SIG-M5 treated with dmso at 0.1 percent for 504 hours (cell line): ENCODE measurements around the gene TBRG4.

Source experiments
- DNase-seq: peaks from one replicate; lab custom pipeline; 2025; ENCODE audit not compliant: unreplicated experiment; lab: John Stamatoyannopoulos, UW

TBRG4 gene

DNA sequence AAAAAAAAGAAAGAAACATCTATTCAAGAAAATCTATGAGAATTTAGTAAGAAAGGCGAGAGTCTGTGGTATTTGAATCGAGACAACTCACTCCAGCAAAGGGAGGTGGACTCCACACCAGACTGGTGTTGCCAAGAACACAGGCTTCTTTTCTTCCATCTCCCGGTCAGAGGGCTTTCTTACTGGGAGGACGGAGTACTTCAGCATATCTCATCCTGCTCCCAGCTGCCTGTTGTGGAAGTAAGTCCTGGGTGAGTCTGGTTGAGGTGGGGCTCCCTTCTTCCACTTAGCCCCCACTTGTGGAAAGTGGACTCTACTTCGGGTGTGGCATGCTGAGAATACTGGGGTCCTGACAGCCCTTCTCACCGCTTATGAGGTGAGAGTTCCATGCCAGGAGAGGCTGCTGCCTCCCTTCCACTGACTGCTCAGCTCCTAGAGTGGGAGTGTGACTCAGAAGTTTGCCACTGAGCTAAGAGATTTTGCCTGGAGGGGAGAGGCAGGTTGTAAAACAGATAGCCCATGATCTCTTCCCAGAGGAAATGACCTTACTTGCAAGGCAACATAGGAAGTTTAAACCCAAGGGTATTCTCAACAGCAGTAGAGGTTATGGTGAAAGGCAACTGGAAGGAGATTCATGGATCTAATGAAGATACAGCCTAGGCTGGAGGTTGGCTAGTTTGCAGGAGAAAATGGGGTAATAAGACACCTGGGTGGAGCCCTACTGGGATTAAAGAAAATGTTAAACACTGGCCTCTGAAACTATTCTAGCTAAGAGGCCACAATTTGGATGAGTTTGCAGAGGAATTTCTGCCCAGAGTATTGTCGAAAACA lies 19.2 kb downstream of the TBRG4 start:
- no peak for DNase-seq

GRCh38 chr7:45089341-45089891 lies 22.1 kb downstream of the TBRG4 start:
- no peak for DNase-seq

GRCh38 chr7:45088821-45089340 lies 22.6 kb downstream of the TBRG4 start, which contains the start of gene NACAD:
TSS of gene NACAD (minus strand) at chr7:45088969. CDS start at chr7:45088894, 75 bp downstream.
- no peak for DNase-seq

DNA sequence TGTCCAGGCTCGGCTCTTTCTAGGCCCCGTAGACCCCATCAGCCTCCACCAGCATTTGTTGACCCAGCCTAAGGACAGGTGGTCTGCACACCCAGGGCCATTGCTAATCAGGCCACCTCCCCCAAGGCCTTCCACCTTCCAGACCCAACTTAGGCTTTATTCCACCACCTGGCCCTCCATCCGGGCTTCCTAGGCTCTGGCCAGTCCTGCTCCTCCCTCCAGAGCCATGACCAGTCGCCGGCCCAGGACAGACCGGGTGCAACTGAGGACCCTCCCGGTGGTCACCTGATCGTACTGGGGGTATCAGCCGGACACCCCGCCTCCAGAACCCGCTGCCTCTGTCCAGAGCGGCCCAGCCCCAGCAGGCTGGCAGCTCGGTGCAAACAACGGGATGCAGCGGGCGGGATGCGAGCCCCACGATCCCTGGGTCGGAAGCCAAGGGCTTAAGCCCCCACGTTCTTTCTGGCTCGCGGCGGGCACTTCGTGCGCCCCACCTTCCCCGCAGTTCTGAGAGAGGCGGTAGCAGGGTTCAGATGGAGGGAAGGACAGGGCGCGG lies 23.3 kb downstream of the TBRG4 start:
- no peak for DNase-seq

- no peak for DNase-seq
Measured at GRCh38 chr7:45087301-45088145, 24.0 kb downstream of the TBRG4 start.

DNA sequence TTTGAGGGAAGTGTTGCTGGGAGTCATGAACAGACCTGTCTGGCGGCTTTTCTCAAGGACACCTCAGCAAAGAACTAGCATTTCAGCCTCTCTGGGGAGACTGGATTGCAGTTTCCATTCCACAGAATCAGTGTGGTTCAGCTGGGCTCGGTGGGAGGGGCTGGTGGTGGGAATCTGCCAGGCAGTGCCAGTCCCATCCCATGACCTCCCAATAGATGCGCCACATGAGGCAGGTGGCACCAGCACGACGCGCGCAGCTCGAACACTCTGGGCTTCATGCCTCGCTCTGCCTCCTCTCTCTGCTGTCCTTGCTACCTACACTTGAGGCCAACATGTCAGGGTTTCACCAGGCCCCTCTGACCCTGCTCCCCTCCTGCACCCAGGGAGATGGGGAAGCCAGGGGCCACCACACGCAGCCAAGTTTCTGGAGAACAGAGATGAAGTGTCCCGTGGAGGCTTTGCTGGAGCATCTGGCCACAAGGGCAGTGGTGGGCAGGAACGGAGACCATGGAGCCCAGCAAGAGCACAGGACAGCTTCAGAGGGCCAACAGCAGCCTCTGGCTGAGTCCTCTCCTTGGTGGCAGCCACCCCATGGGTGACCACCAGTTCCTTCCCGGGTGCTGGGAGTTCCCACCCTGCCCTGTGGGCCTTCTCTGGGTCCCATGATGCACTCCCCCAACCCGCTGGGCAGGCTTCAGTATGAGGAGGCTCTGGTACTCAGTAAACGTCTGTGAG lies 25.0 kb downstream of the TBRG4 start:
- DNase-seq, result peak; percentile 27

GRCh38 chr7:45085619-45086200 lies 25.8 kb downstream of the TBRG4 start:
- DNase-seq, result no peak

DNA sequence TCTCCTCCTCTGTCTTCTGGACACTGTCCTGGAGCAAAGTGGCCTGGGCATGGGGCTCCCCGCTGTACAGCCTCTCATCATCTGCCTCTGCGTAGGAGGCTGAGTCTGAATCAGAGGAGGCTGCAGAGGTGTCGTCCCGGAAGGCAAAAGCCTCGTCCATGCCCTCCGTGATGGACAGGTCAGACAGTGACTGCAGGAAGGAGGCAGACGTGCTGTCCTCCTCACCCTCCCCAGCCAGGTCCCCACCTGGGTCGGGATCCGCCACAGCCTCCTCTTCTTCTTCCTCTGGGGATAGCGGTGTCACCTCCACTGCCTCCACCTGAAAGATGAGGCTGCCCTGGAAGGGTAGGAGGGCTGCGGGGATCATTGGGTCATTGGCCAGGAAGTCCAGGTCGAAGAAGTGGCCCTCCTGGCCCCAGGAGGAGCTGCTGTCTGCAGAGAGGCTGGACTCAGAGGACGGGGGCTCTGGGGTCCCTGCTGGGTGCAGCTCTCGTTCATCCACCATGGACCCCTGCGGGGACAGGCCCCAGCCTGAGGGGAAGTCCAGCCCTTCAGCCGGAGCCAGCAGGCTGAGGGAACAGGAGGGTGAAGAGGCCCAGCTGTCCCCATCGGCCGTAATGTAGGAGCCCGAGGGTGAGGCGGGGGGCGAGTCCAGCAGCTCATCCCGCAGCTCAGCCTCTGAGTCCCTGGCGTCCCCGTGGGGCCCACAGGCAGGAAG lies 26.4 kb downstream of the TBRG4 start:
- no peak for DNase-seq

DNA sequence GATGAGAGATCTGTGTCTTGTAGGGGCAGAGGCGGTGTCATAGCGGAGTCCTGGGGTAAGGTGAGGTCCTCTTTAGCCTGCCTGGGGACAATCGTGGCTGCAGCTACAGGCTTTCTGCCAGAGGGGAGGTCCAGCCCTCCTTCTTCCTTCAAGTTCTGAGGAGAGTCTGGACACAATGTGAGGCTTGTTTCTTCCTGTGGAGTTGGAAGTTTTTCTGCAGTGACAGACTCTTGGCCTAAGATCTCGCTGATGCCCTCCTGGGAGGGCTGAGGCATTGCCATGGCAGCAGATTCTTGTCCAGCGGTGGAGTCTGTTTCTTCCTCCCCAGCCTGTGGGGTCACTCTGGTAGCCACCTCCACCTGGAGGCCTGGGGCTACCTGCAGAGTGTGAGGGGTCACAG lies 27.2 kb downstream of the TBRG4 start:
- DNase-seq, result no peak

DNA sequence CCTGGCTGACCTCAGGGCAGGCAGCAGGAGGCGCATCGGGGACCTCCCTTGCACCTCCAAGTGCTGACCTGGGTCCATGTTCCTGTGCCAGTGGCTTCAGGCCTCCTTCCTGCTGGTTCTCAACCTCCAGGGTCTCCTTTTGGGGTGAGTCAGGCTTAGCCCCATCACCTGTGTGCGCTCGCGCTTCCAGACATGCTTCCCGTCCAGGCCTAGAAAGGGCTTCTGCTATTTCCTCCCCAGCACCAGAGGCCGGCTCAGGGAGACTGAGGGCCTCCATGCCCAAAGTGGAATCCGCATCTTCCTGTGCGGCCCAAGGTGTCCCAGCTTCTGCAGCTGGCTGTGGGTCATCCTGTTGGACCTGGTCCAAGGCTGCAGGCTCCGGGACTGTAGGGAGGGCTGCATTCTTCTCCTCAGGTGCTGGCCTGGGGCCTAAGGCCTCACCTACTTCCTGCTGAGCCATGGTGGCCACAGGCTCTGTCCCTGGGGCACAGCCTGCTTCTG lies 28.6 kb downstream of the TBRG4 start:
- DNase-seq, result no peak

DNA sequence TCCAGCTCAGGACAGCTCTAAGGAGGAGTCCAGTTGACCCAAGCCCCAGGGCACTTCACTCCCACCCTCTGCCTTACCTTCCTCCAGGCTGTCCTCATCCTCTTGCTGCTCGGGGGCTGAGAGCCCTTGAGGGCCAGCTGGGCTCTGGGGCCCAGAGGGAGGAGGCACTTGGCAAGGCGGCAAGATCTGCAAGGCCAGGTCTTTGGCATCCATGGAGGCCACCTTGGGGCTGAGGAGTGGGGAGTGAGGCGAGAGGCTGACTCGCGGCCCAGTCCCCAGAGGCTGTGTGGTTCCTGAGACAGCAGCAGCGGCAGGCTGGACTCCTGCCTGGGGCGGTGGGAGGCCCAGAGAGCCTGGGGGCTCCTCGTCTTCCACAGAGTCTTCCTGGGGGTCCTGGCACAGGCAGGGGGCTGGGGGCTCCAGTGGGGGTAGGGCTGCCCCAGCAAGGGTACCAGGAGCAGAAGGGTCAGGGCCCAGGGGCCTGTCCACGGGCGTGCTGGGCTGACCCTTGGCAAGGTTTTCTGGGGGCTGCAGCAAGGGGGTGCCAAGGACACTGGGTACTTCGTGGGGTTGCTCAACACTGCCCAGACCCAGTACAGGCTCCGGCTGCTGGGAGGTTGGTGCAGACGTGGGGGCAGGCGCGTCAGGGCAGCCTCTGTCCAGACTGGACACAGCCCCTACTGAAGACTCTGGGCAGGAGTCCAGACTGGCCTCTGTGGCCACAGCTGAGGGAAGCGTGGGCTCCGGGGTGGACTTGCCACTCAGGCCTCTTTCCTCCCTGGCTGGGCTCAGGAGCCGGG lies 29.3 kb downstream of the TBRG4 start:
- DNase-seq, result no peak

DNA sequence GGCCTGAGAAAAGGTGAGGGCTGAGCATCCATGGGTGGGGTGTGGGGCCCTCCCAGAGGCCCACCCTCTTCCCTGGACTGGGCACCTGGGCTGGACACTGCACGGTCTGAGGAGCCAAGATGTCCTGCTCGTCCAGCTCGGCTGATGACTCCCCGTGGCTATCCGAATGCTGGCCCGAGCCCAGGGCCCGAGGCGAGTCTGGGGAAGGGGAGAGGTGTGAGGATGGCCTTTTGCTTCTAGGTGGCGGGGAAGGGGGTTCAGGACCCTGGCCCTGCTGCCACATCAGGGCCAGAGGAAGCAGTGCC lies 29.9 kb downstream of the TBRG4 start:
- no peak for DNase-seq

DNA sequence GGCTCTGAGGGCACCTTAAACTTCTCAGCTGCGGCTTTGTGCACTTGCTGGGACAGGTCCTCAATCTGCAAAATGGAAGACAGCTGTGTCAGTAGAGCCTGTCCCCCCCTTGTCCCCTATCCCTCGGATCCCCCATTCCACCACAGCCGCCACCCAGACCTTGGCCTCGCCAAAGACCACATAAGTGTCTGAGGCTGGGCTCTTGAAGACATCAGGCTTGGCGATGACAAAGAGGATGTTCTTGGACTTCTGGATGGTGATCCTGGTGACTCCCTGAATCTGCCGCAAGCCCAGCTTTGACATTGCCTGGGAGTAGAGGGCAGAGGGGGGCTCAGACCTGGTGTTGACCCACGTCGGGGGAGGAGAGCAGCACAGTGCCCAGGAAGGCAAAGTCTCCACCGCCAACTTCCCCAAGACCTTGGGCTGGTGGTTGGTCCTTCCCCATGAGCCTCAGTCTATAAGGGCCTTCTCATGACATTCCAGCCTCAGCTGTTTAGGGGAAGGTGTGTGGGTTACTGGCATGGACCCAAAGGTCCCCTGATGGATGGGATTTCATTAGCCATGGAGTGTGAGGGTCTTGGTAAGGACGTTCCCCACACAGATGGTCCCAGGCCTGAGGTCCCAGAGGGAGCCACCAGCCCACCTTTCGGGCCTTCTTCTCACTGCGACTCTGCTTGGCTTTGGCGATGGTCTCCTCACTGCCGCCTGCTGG lies 30.4 kb downstream of the TBRG4 start:
- DNase-seq, result no peak

DNA sequence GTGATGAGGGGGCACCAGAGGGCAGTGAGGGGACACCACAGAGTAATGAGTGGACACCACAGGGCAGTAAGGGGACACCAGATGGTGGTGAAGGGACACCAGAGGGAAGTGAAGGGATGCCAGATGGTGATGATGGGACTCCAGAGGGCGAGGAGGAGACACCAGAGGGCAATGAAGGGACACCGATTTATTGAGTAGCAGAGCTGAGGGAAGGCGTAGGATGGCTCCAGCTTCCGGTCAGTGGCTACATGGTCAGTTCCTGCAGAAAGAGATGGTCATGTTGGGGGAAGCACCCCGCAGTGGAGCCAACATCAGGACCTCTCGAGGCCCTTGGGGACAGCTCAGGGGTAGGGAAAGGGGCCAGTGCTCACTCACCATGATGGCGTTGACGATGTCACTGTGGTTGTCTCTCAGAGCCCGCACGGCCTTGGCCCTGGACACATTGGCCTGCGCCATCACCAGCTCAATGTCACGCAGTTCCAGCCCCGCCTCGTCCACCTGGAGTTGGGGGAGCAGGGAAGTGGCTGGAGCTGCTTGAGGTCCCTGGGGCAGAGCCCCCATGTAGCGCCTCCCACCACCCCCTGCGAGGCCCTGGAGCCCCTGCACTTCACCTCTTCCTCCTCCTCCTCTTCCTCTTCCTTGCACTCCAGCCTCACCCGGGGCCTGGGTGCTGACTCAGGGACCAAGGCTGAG lies 31.1 kb downstream of the TBRG4 start:
- no peak for DNase-seq

DNA sequence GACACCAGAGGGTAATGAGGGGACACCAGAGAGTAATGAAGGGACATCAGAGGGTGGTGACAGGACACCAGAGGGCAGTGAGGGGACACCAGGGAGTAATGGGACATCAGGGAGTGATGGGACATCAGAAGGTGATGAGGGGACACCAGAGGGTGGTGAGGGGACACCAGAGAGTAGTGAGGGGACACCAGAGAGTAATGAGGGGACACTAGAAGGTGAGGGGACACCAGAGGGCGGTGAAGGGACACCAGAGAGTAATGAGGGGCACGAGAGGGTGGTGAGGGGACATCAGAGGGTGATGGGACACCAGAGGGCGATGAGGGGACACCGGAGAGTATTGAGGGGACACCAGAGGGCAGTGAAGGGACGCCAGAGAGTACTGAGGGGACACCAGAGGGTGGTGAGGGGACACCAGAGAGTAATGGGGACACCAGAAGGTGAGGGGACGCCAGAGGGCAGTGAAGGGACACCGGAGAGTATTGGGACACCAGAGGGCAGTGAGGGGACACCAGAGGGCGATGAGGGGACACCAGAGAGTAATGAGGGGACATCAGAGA lies 33.3 kb downstream of the TBRG4 start:
- no peak for DNase-seq

DNA sequence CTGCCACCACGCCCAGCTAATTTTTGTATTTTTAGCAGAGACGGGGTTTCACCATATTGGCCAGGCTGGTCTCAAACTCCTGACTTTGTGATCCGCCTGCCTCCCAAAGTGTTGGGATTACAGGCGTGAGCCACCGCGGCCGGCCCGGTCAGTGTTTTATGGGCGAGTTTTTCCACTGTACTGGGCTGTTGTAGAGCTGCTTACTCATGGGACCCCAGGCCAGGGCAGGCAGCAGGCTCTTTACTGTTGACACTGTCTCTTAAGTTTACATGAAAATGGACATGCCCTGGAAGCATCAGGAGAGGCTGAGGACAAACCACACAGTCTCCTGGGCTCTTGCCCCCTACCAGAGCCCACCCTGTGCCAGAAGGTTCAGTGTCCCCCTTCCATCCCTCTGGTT lies 33.9 kb downstream of the TBRG4 start:
- no peak for DNase-seq

DNA sequence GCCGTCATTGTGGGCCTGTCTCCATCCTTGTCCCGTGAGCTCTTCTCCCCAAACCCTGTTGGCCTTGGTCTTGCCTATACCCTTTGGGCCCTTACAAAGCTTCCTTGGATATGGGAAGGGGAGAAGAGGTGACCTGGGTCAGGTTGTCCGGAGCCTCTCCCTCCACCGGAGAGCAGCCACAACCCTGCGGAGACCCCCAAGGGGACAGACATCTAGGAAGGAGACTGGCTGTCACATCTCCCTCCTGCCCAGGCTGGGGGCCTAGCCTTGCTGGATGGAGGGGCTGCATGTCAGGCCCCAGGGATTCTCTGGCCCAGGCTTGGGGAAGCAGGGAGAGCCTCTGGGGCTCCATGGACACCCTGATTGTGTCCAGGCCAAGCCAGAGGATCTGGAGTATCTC lies 34.6 kb downstream of the TBRG4 start:
- DNase-seq, result no peak
